ENCODE measurements around the gene SNX7.

SNX7 gene

DNA sequence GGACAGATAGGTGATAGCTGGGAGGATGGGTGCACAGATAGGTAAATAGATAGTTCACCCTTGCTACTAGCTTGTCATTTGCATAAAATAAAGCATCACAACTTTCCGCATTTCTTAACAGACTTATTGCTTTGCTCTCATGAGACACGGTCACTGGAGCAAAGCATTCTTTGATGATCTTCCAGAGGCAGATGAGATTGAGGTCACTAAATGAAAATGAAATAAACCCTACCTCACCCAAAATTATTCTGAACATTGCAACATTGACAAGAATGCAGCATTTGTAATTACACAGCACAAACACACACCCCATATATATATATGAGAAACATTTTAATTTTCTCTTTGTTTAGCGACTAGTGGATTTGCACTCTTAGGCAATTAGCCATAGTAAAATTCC lies 107.6 kb downstream of the SNX7 start:
- no peak for DNase-seq (ENCODE audit: low spot score)

DNA sequence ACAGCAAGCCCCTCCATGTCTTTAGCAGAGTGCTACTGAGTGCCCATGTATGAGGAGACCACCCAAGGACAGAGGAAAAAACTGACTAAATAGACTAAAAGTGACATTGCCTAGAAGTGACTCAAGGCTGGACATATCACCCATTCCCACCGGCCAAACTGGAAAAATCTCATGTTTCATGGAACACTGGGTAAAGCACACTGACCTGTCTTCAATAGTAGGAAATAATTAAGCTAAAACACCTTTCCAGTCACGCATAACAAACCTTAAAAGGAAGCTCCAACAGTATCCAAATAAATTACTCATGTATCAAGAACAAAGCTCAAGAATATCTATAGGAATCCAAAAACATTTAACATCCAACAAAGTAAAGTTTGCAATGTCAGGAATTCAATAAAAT lies 120.4 kb downstream of the SNX7 start:
- no peak for DNase-seq (ENCODE audit: low spot score)

DNA sequence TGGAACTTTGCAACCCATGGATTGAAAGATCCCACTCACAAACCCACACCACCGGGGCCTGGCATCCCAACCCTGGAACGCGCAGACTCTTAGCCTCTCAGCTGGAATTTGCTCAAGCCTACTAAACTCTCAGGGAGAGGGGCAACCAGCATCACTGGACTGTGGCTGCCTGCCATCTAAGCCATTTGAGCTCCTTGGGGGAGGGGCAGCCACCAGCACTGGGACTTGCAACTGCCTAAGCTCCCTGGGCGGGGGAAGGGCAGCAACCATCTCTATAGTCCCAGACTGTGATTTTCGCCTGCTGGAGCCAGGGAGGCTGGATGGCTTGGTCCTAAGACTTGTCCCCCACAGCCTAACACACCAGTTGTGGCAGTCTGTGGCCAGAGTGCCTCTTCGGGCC lies 122.3 kb downstream of the SNX7 start:
- DNase-seq (ENCODE audit: low spot score) = no peak

DNA sequence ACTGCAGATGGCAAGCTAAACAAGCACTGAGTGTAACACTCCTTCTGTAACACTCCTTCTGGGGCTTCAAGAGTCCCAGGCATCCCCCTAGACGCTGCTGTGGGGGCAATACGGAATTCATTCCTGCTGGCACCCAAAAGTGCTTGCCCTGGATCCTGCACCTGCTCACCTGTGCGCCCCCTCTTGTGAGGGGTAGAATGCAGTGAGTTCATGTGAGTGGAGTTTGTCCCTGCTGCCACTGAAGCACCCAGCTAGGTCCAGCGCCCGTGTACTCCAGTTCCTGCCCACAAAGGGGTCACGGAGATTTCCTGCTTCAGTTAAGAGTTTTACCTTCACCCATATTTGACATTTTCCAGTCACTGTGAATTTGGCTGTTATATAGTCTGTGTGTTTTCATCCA lies 130.0 kb downstream of the SNX7 start:
- no peak for DNase-seq (ENCODE audit: low spot score)

DNA sequence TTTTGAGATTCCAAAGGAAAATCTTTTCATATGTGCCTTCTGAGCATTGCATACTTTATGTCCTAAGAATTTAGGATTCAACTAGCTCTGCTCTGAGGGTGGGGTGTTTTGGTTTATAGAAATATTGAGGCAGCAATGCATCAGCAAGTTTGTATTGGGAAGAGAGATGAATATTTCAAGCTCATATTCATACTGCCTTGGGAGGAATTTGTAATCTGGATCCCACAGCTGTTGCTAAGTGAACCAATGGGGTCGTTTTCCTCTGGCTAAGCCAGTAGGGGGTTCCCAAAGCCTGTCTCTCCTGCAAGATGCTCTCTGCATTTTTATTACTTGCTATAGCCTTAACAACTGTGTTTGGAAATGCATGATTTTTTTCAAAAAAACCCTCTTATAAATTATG lies 130.6 kb downstream of the SNX7 start:
- DNase-seq (ENCODE audit: low spot score) = no peak

DNA sequence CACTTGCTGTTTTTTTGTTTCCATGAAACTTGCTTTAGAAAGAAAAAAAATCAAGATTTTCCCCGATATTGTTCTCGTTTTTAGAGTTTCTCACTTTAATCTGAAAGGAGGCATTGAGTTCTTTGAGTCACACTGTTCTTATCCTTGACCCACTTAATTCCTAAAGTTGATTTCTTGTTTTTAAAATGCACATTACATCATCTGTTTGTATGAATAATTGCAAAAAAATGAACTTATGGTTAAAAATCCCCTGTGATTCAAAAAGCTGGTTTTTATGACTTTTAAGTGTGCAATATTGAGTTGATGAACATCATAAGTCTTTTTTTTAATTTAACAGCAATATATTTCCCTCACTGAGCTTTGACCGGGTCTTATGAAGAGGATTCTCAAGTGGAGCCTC lies 131.6 kb downstream of the SNX7 start:
- no peak for DNase-seq (ENCODE audit: low spot score)

DNA sequence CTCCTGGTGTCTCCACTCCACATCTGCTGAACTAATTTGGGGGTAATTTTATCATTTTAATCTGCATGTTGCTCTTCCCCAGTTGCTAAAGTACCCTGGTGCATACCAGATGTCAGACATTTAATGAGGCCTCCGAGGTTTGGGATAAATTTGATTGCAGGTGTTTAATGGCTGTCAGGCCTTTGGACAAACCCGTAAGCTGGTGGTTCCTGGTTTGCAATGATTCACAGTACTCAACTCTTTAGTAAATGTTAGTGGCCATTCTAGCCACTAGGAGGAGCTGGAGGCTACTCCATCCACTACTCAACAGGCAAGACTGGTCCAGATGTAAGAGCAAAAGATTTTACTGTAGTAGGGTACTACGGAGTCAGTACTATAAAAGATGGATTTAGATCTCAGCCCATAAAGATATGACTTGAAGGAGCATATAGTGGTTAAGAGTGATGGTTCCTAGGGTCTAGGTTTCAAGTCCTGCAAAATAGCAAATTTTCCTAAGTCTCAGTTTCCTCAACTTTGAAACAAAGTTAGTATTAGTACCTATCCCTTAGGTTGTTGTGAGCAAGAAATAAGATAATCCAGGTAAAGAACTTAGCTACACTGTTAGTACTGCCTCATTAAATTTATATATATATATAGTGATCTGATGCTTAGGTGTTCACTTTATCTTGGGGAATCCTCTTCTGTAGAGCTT lies 132.8 kb downstream of the SNX7 start:
- peak; percentile 66 for DNase-seq (ENCODE audit: low spot score)

DNA sequence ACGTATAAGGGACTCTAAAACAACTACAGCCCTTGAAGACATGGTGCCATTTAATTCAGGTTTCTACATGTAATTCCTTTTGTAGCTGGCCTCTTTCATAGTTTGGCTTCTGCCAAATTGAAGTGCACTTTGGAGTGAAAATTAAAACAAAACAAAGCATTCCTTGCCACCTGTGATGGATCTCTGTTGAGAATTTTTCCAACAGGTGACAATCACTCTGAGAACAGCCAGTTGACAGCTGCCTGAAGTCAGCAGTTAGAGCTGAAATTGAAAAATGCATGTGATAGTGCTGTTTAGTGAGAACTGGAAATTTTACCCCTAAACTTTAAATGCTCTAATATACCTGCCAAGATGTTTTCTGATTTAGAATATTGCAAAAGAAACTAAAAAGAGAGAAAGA lies 134.5 kb downstream of the SNX7 start:
- no peak for DNase-seq (ENCODE audit: low spot score)

DNA sequence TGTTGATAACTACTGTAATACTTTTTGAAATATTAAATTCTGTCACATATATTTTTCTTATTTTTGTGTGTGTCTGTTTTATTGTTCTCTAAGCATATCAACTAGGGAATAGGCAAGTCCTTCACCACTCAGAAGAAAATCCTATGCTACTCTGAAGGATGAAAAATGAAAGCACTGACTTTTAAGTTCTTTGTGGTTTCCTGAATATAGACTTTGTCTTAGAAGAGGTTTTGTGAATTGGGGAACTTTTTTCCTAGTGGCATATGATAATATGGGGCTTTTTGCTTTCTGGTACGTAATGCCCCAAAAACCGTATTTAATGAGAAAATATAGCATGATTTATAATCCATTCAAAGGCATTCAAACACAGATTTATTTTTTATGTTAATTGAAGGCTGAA lies 136.0 kb downstream of the SNX7 start:
- no peak for DNase-seq (ENCODE audit: low spot score)
